CD4-positive, alpha-beta memory T cell (primary cell): ENCODE data around the gene FHOD1. TPM values are rescaled to one million over a fixed set of nuclear protein-coding genes. Genes with fewer than 3 reads are reported as not detected.

Experiments used
- CTCF ChIA-PET: fragments of 350-600 bp; sonication (Branson Sonifier 250); formaldehyde crosslinking; loops from one replicate; lab custom pipeline; 2021; ENCODE audit warnings: inconsistent platforms; ENCODE audit not compliant: partially characterized antibody; lab: Charles Lee
- POLR2A ChIA-PET: fragments of 350-600 bp; sonication (Branson Sonifier 250); formaldehyde crosslinking; loops from one replicate; lab custom pipeline; 2021; ENCODE audit not compliant: partially characterized antibody; lab: Charles Lee
- DNase-seq, 5 donors: peaks; one replicate each; pipeline versions ENCODE4 v3.0.0 to v3.0.0-alpha.2; 2020 to 2022; ENCODE audit warnings: mixed read lengths in 1 of 5
- H3K27ac ChIP-seq: one replicate; pipeline ENCODE4 v1.7.0; 2013; ENCODE audit warnings: low read depth, low read length
- H3K27me3 ChIP-seq: 2 replicates; pipeline ENCODE4 v1.7.0; 2013; ENCODE audit warnings: mild to moderate bottlenecking, low read length, moderate library complexity; ENCODE audit not compliant: insufficient read depth
- H3K36me3 ChIP-seq: 2 replicates; pipeline ENCODE4 v1.7.0; 2013; ENCODE audit warnings: mild to moderate bottlenecking, low read length, moderate library complexity; ENCODE audit not compliant: insufficient read depth
- H3K4me1 ChIP-seq: 2 replicates; pipeline ENCODE4 v1.7.0; 2013; ENCODE audit warnings: mild to moderate bottlenecking, low read length, moderate library complexity; ENCODE audit not compliant: insufficient read depth
- H3K4me3 ChIP-seq, 2 donors: one replicate each; pipeline ENCODE4 v1.7.0; 2013; ENCODE audit warnings: low read length in 2 of 2, mild to moderate bottlenecking in 1 of 2
- H3K9me3 ChIP-seq, 2 donors: one replicate each; pipeline ENCODE4 v1.7.0; 2013; ENCODE audit warnings: low read length in 2 of 2, control low read depth in 1 of 2; ENCODE audit not compliant: control insufficient read depth in 1 of 2
- H3K27ac Mint-ChIP-seq, 7 donors: one replicate each; pipeline ENCODE4 v1.8.0; 2020 to 2021; ENCODE audit warnings: mixed read lengths in 7 of 7, mild to moderate bottlenecking in 6 of 7, inconsistent platforms in 3 of 7, moderate library complexity in 3 of 7
- H3K27me3 Mint-ChIP-seq, 2 donors: one replicate each; pipeline ENCODE4 v1.8.0; 2020 to 2021; ENCODE audit warnings: mixed read lengths in 2 of 2
- H3K36me3 Mint-ChIP-seq, 2 donors: one replicate each; pipeline ENCODE4 v1.8.0; 2020 to 2021; ENCODE audit warnings: mixed read lengths in 2 of 2, inconsistent platforms in 1 of 2, mild to moderate bottlenecking in 1 of 2
- H3K4me1 Mint-ChIP-seq, 4 donors: one replicate each; pipeline ENCODE4 v1.8.0; 2020 to 2021; ENCODE audit warnings: mixed read lengths in 4 of 4, mild to moderate bottlenecking in 1 of 4
- H3K4me3 Mint-ChIP-seq, 8 donors: one replicate each; pipeline ENCODE4 v1.8.0; 2020 to 2021; ENCODE audit warnings: mixed read lengths in 8 of 8, mild to moderate bottlenecking in 7 of 8, moderate library complexity in 6 of 8, inconsistent platforms in 3 of 8
- H3K9me3 Mint-ChIP-seq, 8 donors: one replicate each; pipeline ENCODE4 v1.8.0; 2020 to 2021; ENCODE audit warnings: mixed read lengths in 8 of 8, mild to moderate bottlenecking in 5 of 8, inconsistent platforms in 3 of 8, moderate library complexity in 1 of 8
- intact Hi-C: fragments of 100-400 bp; cut with micrococcal nuclease; formaldehyde crosslinking; loops from one replicate; pipeline ENCODE4 v1.15.1; 2023
- polyA plus RNA-seq, 2 donors: library from polyadenylated mRNA; unstranded; fragments of 300-500 nt; fragmentation: Illumina TruSeq; gene quantifications; one replicate each; pipeline ENCODE4 v1.2.3, GENCODE V29; 2021
- total RNA-seq, 2 experiments: library from RNA; stranded (reverse); gene quantifications; one replicate each; pipeline ENCODE4 v1.2.3, GENCODE V29; 2021

Gene FHOD1
- total and polyA plus RNA-seq, 4 experiments from 2014 or later, result 3.3 to 63.3 (median 31.0) TPM

DNA sequence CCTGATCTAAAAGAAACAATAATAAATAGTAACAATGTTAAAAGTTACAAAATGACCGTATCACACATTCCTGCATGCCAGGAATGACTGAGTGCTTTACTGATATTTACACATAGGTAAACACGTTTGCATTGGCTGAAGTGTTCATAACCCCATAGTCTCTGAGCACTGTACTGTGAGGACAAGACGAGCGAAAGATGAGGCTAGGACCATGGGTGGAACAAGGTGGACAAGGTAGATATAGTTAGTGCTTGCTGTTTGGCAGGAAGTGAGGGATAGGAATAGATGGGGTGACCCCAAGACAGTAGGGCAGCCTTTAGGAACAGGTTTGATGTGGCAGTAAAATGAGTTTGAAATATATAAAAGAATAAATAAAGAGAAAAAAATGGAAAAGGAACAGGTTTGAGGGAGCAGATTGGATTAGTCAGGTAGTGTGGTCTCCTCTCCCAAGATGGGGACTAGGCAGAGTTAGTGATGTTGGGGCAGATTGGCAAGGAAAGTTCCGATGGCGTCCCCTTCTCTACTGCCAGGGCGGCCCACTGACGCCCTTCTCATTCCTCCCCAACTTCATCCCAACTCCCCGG is 55.8 kb downstream of the FHOD1 start:
- H3K36me3 ChIP-seq, result peaks cover 27% of the 10 kb centered on the region
- H3K27ac ChIP-seq, result peak overlapping the region; percentile 80
- H3K4me3 ChIP-seq, result peak overlapping the region; percentile 84 to 87
- H3K4me1 ChIP-seq, result peaks cover 30% of the 10 kb centered on the region
- Mint-ChIP-seq H3K27ac (peak overlapping the region; percentile 75 to 95 (median 87)), H3K4me3 (peak overlapping the region; percentile 86 to 96 (median 90)), H3K9me3 (peaks cover 0 to 2% (median 0%) of the 10 kb centered on the region in 8 donors), H3K27me3 (no peaks in the 10 kb centered on the region), H3K36me3 (peaks cover 11 to 37% of the 10 kb centered on the region in 2 donors), H3K4me1 (peaks cover 20 to 45% (median 34%) of the 10 kb centered on the region in 4 donors)
- CTCF ChIA-PET, result interaction anchor here (1.1 to 1.7 kb wide), 2 partner anchors 9 to 35 kb away, joined by 3 to 4 read pairs; no protein-coding TSS in a partner anchor
- no peaks in the 10 kb centered on the region for H3K9me3 ChIP-seq
- intact Hi-C loops, result no loop called here
- POLR2A ChIA-PET, result interaction anchor here (1.6 to 2.4 kb wide), 5 partner anchors 17 to 258 kb away, joined by 4 to 12 read pairs (median 9); no protein-coding TSS in a partner anchor
- no peak for DNase-seq
- H3K27me3 ChIP-seq, result no peaks in the 10 kb centered on the region

GRCh38 chr16:67190448-67191399 is 56.6 kb downstream of the FHOD1 start:
- Histone ChIP-seq H3K4me3 (no peak overlapping the region), H3K4me1 (peaks cover 31% of the 10 kb centered on the region), H3K36me3 (peaks cover 19% of the 10 kb centered on the region), H3K27ac (no peak overlapping the region), H3K9me3 (no peaks in the 10 kb centered on the region), H3K27me3 (no peaks in the 10 kb centered on the region)
- intact Hi-C loops, result no loop called here
- peaks cover 16 to 39% (median 29%) of the 10 kb centered on the region in 4 donors for H3K4me1 Mint-ChIP-seq
- DNase-seq, result no peak
- peak overlapping the region in 4 of 8 donors; percentile 25 to 91 (median 87) for H3K4me3 Mint-ChIP-seq
- peak overlapping the region in 4 of 7 donors; percentile 84 to 95 (median 86) for H3K27ac Mint-ChIP-seq
- H3K36me3 Mint-ChIP-seq, result peaks cover 4 to 29% of the 10 kb centered on the region in 2 donors
- peaks cover 0 to 2% (median 0%) of the 10 kb centered on the region in 8 donors for H3K9me3 Mint-ChIP-seq
- ChIA-PET POLR2A (interaction anchor here (0.7 to 2.1 kb wide), 3 partner anchors 16 to 36 kb away, joined by 3 to 7 read pairs (median 4); partner anchors contain the start of gene TMEM208), CTCF (no interaction called here)
- no peaks in the 10 kb centered on the region for H3K27me3 Mint-ChIP-seq

DNA sequence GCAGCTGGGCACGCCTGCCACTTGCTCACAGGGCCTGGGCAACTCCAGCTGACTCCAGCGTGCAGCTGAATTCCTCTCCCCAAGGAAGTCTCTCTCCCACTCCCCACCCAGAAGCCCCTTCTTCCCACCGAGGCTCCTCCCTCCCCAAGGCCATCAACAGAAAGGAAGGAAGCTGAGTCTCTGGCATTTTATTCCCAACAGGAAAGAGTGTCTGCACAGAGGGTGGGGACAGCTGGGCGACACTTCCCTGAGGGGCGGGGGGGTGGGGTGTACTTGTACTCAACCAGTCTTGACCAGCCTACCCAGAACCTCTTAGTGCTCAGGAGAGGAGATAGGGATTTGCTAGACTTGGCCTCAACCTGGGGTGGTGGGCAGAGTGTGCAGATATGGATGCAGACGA is 57.2 kb downstream of the FHOD1 start, which contains the start of gene EXOC3L1:
TSS of gene EXOC3L1 (minus strand) at position 96 of the 400 bp plus-strand sequence. CDS start 460 bp downstream, outside the sequence.
- no peaks in the 10 kb centered on the region for H3K9me3 ChIP-seq
- Mint-ChIP-seq H3K4me1 (peaks cover 23 to 41% (median 34%) of the 10 kb centered on the region in 4 donors), H3K4me3 (peak within 1 kb of the TSS in 4 of 8 donors; percentile 10 to 57 (median 32)), H3K36me3 (peaks cover 0 to 26% of the 10 kb centered on the region in 2 donors), H3K27me3 (peaks cover 0 to 2% of the 10 kb centered on the region in 2 donors), H3K9me3 (no peaks in the 10 kb centered on the region), H3K27ac (peak within 1 kb of the TSS in 1 of 7 donors; percentile 85)
- no peak within 1 kb of the TSS for H3K4me3 ChIP-seq
- CTCF ChIA-PET, result interaction anchor here (1.1 to 1.3 kb wide), 2 partner anchors 38 to 212 kb away, joined by 3 read pairs; no protein-coding TSS in a partner anchor
- DNase-seq, result no peak
- H3K36me3 ChIP-seq, result peaks cover 13% of the 10 kb centered on the region
- H3K4me1 ChIP-seq, result peaks cover 38% of the 10 kb centered on the region
- intact Hi-C loops, result no loop called here
- H3K27me3 ChIP-seq, result no peaks in the 10 kb centered on the region
- H3K27ac ChIP-seq, result no peak within 1 kb of the TSS
- POLR2A ChIA-PET, result interaction anchor here (0.7 to 2.1 kb wide), 4 partner anchors 16 to 37 kb away, joined by 3 to 7 read pairs (median 4); partner anchors contain the start of gene TMEM208

- Histone ChIP-seq H3K4me1 (peaks cover 39% of the 10 kb centered on the region), H3K9me3 (no peaks in the 10 kb centered on the region), H3K36me3 (peaks cover under 1% of the 10 kb centered on the region), H3K4me3 (no peak overlapping the region), H3K27me3 (no peaks in the 10 kb centered on the region), H3K27ac (no peak overlapping the region)
- H3K36me3 Mint-ChIP-seq, result peaks cover 0 to 14% of the 10 kb centered on the region in 2 donors
- DNase-seq, result no peak
- no peak overlapping the region for H3K27ac Mint-ChIP-seq
- H3K9me3 Mint-ChIP-seq, result no peaks in the 10 kb centered on the region
- POLR2A ChIA-PET, result interaction anchor here (1.7 to 2.1 kb wide), 2 partner anchors 14 to 34 kb away, joined by 5 to 7 read pairs; no protein-coding TSS in a partner anchor
- intact Hi-C loops, result no loop called here
- H3K4me3 Mint-ChIP-seq, result no peak overlapping the region
- CTCF ChIA-PET, result interaction anchor here (1.0 to 1.4 kb wide), 6 partner anchors 28 to 211 kb away, joined by 3 to 4 read pairs (median 3); partner anchors contain the start of genes FBXL8 and TRADD
- H3K4me1 Mint-ChIP-seq, result peaks cover 24 to 38% (median 31%) of the 10 kb centered on the region in 4 donors
- peaks cover 0 to 2% of the 10 kb centered on the region in 2 donors for H3K27me3 Mint-ChIP-seq
Observed at GRCh38 chr16:67188798-67189197, 58.5 kb downstream of the FHOD1 start.

DNA sequence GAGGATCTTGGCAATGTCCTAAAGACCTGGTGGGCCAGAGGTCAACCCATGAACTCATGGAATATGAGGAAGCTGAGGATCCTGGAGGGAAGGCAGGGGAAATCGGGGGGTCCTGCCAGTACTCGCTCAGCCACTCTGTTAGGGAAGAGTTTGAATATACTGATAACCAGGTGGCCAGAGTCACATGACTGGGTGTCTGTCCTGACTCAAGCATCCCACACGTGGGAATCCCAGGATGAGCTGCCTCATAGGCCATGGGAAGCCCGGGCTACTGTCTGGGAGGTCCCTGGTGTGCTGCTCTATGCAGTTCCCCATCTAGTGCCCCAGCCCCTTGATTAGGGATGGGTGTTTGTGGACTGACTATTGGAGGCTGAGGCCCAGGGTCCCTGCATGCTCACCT is 59.0 kb downstream of the FHOD1 start:
- Mint-ChIP-seq H3K4me1 (peaks cover 21 to 34% (median 26%) of the 10 kb centered on the region in 4 donors), H3K27ac (no peak overlapping the region), H3K4me3 (peak overlapping the region in 1 of 8 donors; percentile 65), H3K27me3 (peaks cover 0 to 2% of the 10 kb centered on the region in 2 donors), H3K36me3 (peaks cover 0 to 11% of the 10 kb centered on the region in 2 donors), H3K9me3 (no peaks in the 10 kb centered on the region)
- Histone ChIP-seq H3K27me3 (no peaks in the 10 kb centered on the region), H3K4me3 (no peak overlapping the region), H3K36me3 (no peaks in the 10 kb centered on the region), H3K9me3 (no peaks in the 10 kb centered on the region), H3K27ac (no peak overlapping the region), H3K4me1 (peaks cover 36% of the 10 kb centered on the region)
- POLR2A ChIA-PET, result interaction anchor here (1.2 to 2.1 kb wide), 3 partner anchors 14 to 33 kb away, joined by 3 to 7 read pairs (median 5); no protein-coding TSS in a partner anchor
- no peak for DNase-seq
- CTCF ChIA-PET, result interaction anchor here (1.3 to 1.7 kb wide), 3 partner anchors 28 to 204 kb away, joined by 3 to 4 read pairs (median 3); partner anchors contain the start of genes FBXL8 and TRADD
- intact Hi-C loops, result no loop called here

- Histone ChIP-seq H3K27ac (no peak overlapping the region), H3K36me3 (no peaks in the 10 kb centered on the region), H3K4me3 (no peak overlapping the region), H3K4me1 (peaks cover 33% of the 10 kb centered on the region), H3K27me3 (no peaks in the 10 kb centered on the region), H3K9me3 (no peaks in the 10 kb centered on the region)
- no peaks in the 10 kb centered on the region for H3K9me3 Mint-ChIP-seq
- H3K27me3 Mint-ChIP-seq, result peaks cover 0 to 2% of the 10 kb centered on the region in 2 donors
- no peak for DNase-seq
- intact Hi-C loops, result no loop called here
- POLR2A ChIA-PET, result interaction anchor here (1.0 to 1.3 kb wide), 3 partner anchors 24 to 36 kb away, joined by 3 read pairs; partner anchors contain the start of gene B3GNT9
- H3K4me1 Mint-ChIP-seq, result peaks cover 15 to 24% (median 18%) of the 10 kb centered on the region in 4 donors
- H3K4me3 Mint-ChIP-seq, result no peak overlapping the region
- peak overlapping the region in 1 of 7 donors; percentile 21 for H3K27ac Mint-ChIP-seq
- H3K36me3 Mint-ChIP-seq, result peaks cover 0 to 5% of the 10 kb centered on the region in 2 donors
- CTCF ChIA-PET, result interaction anchor here (1.7 to 4.9 kb wide), 2 partner anchors 12 to 169 kb away, joined by 4 to 32 read pairs; no protein-coding TSS in a partner anchor
Observed at GRCh38 chr16:67187175-67187890, 59.9 kb downstream of the FHOD1 start.
